H9 (cell line): ENCODE results near the gene MEIS2. TPM values are rescaled to one million over a fixed set of nuclear protein-coding genes. Genes with fewer than 3 reads are reported as not detected.

ENCODE experiments used
- DNase-seq: peaks from one replicate; pipeline ENCODE4 v3.0.0-alpha.2; 2017
- H2AFZ ChIP-seq: one replicate; pipeline ENCODE4 v1.6.1; 2013; ENCODE audit warnings: mild to moderate bottlenecking, low read length, control low read depth, moderate library complexity
- H2AK5ac ChIP-seq: 2 replicates; pipeline ENCODE4 v1.6.1; 2013; ENCODE audit warnings: low read length, control low read depth, mixed read lengths; ENCODE audit not compliant: insufficient read length
- H2BK120ac ChIP-seq: one replicate; pipeline ENCODE4 v1.6.1; 2013; ENCODE audit warnings: low read depth, mild to moderate bottlenecking, low read length, control low read depth, inconsistent platforms; ENCODE audit not compliant: poor library complexity, severe bottlenecking
- H2BK12ac ChIP-seq: 2 replicates; pipeline ENCODE4 v1.6.1; 2013; ENCODE audit warnings: low read length, control low read depth, mixed read lengths, low read depth; ENCODE audit not compliant: insufficient read length
- H2BK15ac ChIP-seq: 2 replicates; pipeline ENCODE4 v1.6.1; 2013; ENCODE audit warnings: low read depth, low read length, control low read depth
- H2BK20ac ChIP-seq: one replicate; pipeline ENCODE4 v1.6.1; 2013; ENCODE audit warnings: low read depth, mild to moderate bottlenecking, low read length, control low read depth, inconsistent platforms; ENCODE audit not compliant: poor library complexity, severe bottlenecking
- H2BK5ac ChIP-seq: 2 replicates; pipeline ENCODE4 v1.6.1; 2013; ENCODE audit warnings: low read length, control low read depth, mixed read lengths; ENCODE audit not compliant: insufficient read length
- H3K14ac ChIP-seq: 2 replicates; pipeline ENCODE4 v1.6.1; 2013; ENCODE audit warnings: low read length, control low read depth; ENCODE audit not compliant: insufficient read depth
- H3K18ac ChIP-seq: 2 replicates; pipeline ENCODE4 v1.6.1; 2013; ENCODE audit warnings: low read depth, mild to moderate bottlenecking, mixed read lengths, low read length, control low read depth; ENCODE audit not compliant: insufficient read length
- H3K23ac ChIP-seq: 2 replicates; pipeline ENCODE4 v1.6.1; 2013; ENCODE audit warnings: low read length, control low read depth, mixed read lengths, low read depth; ENCODE audit not compliant: insufficient read length
- H3K23me2 ChIP-seq: 2 replicates; pipeline ENCODE4 v1.6.1; 2013; ENCODE audit warnings: low read depth, mild to moderate bottlenecking, mixed read lengths, low read length, control low read depth; ENCODE audit not compliant: insufficient read length, poor library complexity, severe bottlenecking
- H3K27ac ChIP-seq: 2 replicates; pipeline ENCODE4 v1.5.1; 2013; ENCODE audit warnings: low read length, control low read depth, mixed read lengths, low read depth; ENCODE audit not compliant: insufficient read length
- H3K27me3 ChIP-seq: 2 replicates; pipeline ENCODE4 v1.6.1; 2013; ENCODE audit warnings: low read length, control low read depth, inconsistent platforms; ENCODE audit not compliant: insufficient read depth
- H3K4ac ChIP-seq: 2 replicates; pipeline ENCODE4 v1.6.1; 2013; ENCODE audit warnings: low read depth, mild to moderate bottlenecking, control low read depth, inconsistent platforms, low read length, moderate library complexity
- H3K4me1 ChIP-seq: 2 replicates; pipeline ENCODE4 v1.6.1; 2013; ENCODE audit warnings: low read length, control low read depth, inconsistent platforms; ENCODE audit not compliant: insufficient read depth
- H3K4me2 ChIP-seq: 2 replicates; pipeline ENCODE4 v1.6.1; 2013; ENCODE audit warnings: low read length, control low read depth, mixed read lengths; ENCODE audit not compliant: insufficient read length, insufficient read depth
- H3K56ac ChIP-seq: 2 replicates; pipeline ENCODE4 v1.6.1; 2013; ENCODE audit warnings: low read depth, mild to moderate bottlenecking, mixed read lengths, low read length, control low read depth; ENCODE audit not compliant: insufficient read length
- H3K79me1 ChIP-seq: 2 replicates; pipeline ENCODE4 v1.6.1; 2013; ENCODE audit warnings: low read depth, mild to moderate bottlenecking, moderate library complexity, low read length, control low read depth, inconsistent platforms; ENCODE audit not compliant: insufficient read depth, poor library complexity, severe bottlenecking
- H3K79me2 ChIP-seq: 2 replicates; pipeline ENCODE4 v1.6.1; 2013; ENCODE audit warnings: low read length, control low read depth, inconsistent platforms; ENCODE audit not compliant: insufficient read depth
- H3K9ac ChIP-seq: 2 replicates; pipeline ENCODE4 v1.6.1; 2013; ENCODE audit warnings: low read length, control low read depth, mixed read lengths; ENCODE audit not compliant: insufficient read length; ENCODE audit errors: extremely low read depth
- H3K9me3 ChIP-seq: one replicate; pipeline ENCODE4 v1.6.1; 2013; ENCODE audit warnings: low read depth, low read length, inconsistent platforms; ENCODE audit not compliant: control insufficient read depth
- H3T11ph ChIP-seq: one replicate; pipeline ENCODE4 v1.6.1; 2013; ENCODE audit warnings: mild to moderate bottlenecking, low read length, control low read depth, inconsistent platforms
- H4K20me1 ChIP-seq: one replicate; pipeline ENCODE4 v1.6.1; 2013; ENCODE audit not compliant: control insufficient read depth, insufficient read length, insufficient read depth
- H4K5ac ChIP-seq: 2 replicates; pipeline ENCODE4 v1.6.1; 2013; ENCODE audit warnings: low read depth, mild to moderate bottlenecking, mixed read lengths, low read length, control low read depth; ENCODE audit not compliant: insufficient read length
- H4K8ac ChIP-seq: replicated peaks from 2 replicates; pipeline ENCODE4 v1.6.1; 2013; ENCODE audit warnings: low read length, control low read depth, mixed read lengths, low read depth; ENCODE audit not compliant: insufficient read length
- H4K91ac ChIP-seq: 2 replicates; pipeline ENCODE4 v1.6.1; 2013; ENCODE audit warnings: low read depth, mild to moderate bottlenecking, moderate library complexity, mixed read lengths, low read length, control low read depth; ENCODE audit not compliant: insufficient read length
- H3K27ac Mint-ChIP-seq, 3 experiments: 2 replicates in 2 of 3; 3 replicates in 1 of 3; pipeline ENCODE4 v1.8.0; 2020 to 2021; ENCODE audit warnings: mixed read lengths in 3 of 3, mild to moderate bottlenecking in 1 of 3, moderate library complexity in 1 of 3
- H3K27me3 Mint-ChIP-seq: 2 replicates; pipeline ENCODE4 v1.8.0; 2021; ENCODE audit warnings: low read depth, mild to moderate bottlenecking, moderate library complexity, mixed read lengths
- H3K36me3 Mint-ChIP-seq, 3 experiments: 2 replicates in 2 of 3; 3 replicates in 1 of 3; pipeline ENCODE4 v1.8.0; 2020 to 2021; ENCODE audit warnings: low read depth in 3 of 3, mixed read lengths in 3 of 3; ENCODE audit not compliant: insufficient read depth in 1 of 3
- H3K4me1 Mint-ChIP-seq, 2 experiments: 2 replicates each; pipeline ENCODE4 v1.8.0; 2020; ENCODE audit warnings: mixed read lengths in 2 of 2
- H3K4me3 Mint-ChIP-seq, 2 experiments: 2 replicates in 1 of 2; 3 replicates in 1 of 2; pipeline ENCODE4 v1.8.0; 2020 to 2021; ENCODE audit warnings: mild to moderate bottlenecking in 2 of 2, mixed read lengths in 2 of 2, moderate library complexity in 1 of 2
- H3K9me3 Mint-ChIP-seq, 2 experiments: 2 replicates in 1 of 2; 3 replicates in 1 of 2; pipeline ENCODE4 v1.8.0; 2020; ENCODE audit warnings: mild to moderate bottlenecking in 2 of 2, mixed read lengths in 2 of 2, moderate library complexity in 1 of 2
- CTCF ChIP-seq: fragments of 200-600 bp; sonication (generic); conservative IDR thresholded peaks from 3 replicates; pipeline ENCODE4 v1.8.0; 2021; ENCODE audit warnings: antibody characterized with exemption, mild to moderate bottlenecking
- WGBS: extraction: QIAGEN DNeasy Blood & Tissue Kit; methylation state at CpG from one replicate; pipeline ENCODE4 v1.1.7; 2013; ENCODE audit warnings: missing lambda C conversion rate, low lambda C conversion rate, mixed read lengths; ENCODE audit not compliant: insufficient read length; ENCODE audit errors: extremely low coverage; 5-methylcytosine and 5-hydroxymethylcytosine counted together
- total RNA-seq: library from RNA; stranded (reverse); gene quantifications from 2 replicates; pipeline ENCODE4 v1.2.1, GENCODE V29; 2021

The MEIS2 gene
- total RNA-seq, 1 experiment from 2014 or later, result 0.35 TPM

DNA sequence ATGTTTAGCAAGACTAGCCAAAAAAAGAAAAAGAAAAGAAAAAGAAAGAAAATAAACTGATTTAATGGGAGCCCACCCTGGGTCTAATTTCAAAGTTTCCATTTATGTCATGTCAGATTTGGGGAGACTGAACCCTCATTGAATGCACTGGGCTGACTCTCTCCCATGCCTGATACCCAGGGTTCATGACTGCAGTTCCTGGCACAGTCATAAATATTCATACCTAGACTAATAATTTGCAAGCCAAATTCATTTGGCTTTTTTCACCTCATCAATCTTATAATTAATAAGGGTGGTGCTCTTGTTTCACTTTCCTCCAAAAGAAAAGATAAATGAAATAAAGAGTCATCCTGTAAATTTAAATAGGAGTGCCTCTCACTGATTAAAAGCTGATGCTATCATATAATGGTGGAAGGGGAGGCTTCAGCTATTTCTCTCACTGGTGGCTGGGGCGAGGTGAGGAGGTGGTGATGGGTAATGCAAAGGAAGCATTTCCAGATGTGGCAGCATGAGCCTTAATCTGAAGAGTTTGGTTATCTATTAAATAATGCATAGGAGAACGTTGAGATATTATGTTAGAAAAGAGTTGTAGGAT, 224.5 kb downstream of the MEIS2 start:
- Histone ChIP-seq H3T11ph (no peak overlapping the region), H2BK120ac (no peak overlapping the region), H4K91ac (no peak overlapping the region), H2AK5ac (no peak overlapping the region), H3K9me3 (no peaks in the 10 kb centered on the region), H3K79me1 (no peaks in the 10 kb centered on the region), H4K20me1 (no peaks in the 10 kb centered on the region), H3K4me1 (no peaks in the 10 kb centered on the region), H2AFZ (no peak overlapping the region), H3K23me2 (peaks cover 20% of the 10 kb centered on the region), H3K4ac (no peak overlapping the region), H3K9ac (no peak overlapping the region), H3K27ac (no peak overlapping the region), H2BK12ac (no peak overlapping the region), H3K79me2 (no peaks in the 10 kb centered on the region), H2BK15ac (no peak overlapping the region), H3K56ac (no peak overlapping the region), H3K23ac (no peak overlapping the region), H4K5ac (no peak overlapping the region), H2BK5ac (no peak overlapping the region), H2BK20ac (no peak overlapping the region), H3K4me2 (no peak overlapping the region), H3K18ac (no peak overlapping the region), H3K14ac (no peak overlapping the region), H3K27me3 (peaks cover 26% of the 10 kb centered on the region; the same call in 1 of the 2 replicates), H4K8ac (no peak overlapping the region)
- Mint-ChIP-seq H3K4me3 (no peak overlapping the region), H3K27ac (no peak overlapping the region), H3K4me1 (peaks cover 33 to 35% of the 10 kb centered on the region in 2 experiments), H3K36me3 (no peaks in the 10 kb centered on the region), H3K27me3 (peaks cover 72% of the 10 kb centered on the region), H3K9me3 (no peaks in the 10 kb centered on the region)
- TF ChIP-seq CTCF, result no peak
- DNase-seq, result no peak
- 90% methylated on average over 1 of the region's 2 CpGs for WGBS
